GM19023 (cell line): Measurements from ENCODE around the gene EPN3.

Experiments used
- ATAC-seq: cut with Tn5 transposase; IDR thresholded peaks from one replicate; pipeline ENCODE4 v1.9.1; 2021; ENCODE audit warnings: mild to moderate bottlenecking, moderate library complexity; ENCODE audit not compliant: unreplicated experiment

EPN3 gene

DNA sequence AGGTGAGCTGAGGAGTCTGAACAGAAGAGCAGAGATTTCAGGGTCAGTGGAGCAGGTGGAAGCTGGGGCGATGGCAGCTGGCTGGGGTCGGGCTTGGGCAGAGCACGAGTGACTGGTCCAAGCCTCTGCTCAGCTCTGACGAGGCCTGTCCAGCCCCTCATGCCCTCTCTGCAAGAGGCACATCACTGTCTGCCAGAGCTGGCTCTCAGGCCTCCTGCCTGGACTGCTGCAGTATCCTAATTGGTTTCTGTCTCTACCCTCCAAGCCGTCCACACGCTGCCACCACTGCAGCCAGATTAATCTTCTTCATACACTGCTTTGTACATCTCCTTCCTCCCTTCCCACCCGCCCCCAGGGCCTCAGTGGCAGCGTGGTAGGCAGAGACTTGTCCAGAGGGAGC, 53.4 kb downstream of the EPN3 start:
- no peak for ATAC-seq

DNA sequence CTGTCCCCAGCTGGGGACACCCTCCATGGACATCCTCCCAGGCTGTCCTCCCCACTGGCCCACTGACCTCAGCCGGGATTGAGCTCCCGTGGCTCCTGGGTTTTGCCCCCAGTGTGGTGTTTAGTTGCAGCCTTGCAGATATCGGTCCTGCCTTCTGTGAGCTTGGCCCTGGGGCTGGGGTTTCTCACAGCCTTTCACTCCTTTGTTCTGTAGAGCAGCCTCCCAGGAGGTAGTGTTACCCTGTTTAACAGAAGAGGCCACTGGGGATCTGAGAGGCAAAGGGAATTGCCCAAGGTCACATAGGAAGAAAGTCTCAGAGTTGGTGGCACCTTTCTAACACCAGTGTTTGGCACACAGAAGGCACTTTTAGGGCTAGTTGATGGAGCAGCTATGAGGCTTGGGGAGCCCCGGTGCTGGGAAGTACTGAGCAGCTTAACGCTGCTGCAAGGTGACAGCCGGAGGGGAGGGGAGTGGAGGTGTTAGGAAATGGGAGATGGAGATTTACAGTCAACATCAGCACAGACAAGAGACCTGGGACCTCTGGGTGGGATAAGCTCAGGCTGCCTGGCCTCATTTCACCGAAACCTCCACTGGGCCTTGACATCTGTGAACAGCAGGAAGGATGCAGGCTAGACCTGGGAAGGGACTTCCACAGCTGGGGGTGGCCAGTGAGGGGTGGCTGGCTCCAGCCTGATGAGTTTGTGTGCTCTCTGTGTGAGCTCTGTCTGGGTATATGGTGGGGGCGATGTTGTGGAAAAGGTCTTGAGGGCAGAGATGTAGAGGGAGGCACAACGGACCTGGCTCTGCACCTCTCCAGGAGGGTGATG, 54.1 kb downstream of the EPN3 start:
- no peak for ATAC-seq

DNA sequence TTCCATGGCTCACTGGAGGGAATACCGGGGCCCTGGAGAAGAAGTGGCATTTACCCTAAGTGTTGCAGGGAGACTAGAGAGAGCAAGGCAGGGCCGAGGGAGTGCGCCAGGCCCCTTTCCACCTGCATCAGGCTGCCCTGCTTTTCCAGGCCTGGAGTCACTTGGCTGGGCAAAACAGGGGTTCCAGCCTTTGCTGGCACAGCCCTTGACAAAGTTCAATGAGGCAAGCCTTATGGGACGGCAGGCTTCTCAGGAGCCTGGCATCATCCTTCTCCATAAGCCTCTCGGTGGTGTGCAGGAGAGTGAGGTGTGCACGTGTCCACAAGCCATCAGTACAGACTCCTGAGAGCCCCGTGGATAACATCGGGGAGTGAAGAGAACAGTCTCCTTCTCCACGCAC, 55.0 kb downstream of the EPN3 start:
- ATAC-seq = no peak

DNA sequence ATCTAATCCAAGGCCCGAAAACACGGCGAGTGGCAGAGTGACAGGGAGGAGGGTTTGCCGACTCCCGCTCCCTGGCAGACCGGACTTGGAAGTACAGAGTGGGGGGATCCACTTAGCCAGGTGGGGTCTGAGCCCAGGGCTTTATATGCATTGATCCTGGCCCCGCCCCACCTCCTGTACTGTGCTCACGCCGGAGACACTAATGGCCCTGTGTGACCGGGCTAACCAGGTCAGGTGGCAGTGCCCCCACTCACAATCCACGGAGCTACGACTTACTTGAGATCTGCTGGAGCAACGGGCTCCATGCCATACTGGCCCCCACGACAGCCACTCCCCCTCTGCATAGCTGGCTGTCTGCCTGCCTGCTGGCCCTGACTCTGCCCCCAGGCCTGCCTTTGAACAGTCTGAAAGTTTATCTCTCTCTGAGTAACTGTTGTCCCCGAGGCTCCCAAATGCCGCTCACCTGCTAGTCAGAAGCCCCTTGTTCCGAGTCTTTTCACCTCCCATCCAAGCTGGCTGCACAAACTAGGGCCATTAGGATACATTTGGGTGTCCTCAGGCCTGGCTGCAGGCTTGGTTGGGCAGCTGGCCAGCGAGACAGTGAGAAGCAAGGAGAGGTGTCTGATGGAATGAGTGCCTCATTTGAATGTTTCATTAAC, 56.0 kb downstream of the EPN3 start:
- no peak for ATAC-seq

DNA sequence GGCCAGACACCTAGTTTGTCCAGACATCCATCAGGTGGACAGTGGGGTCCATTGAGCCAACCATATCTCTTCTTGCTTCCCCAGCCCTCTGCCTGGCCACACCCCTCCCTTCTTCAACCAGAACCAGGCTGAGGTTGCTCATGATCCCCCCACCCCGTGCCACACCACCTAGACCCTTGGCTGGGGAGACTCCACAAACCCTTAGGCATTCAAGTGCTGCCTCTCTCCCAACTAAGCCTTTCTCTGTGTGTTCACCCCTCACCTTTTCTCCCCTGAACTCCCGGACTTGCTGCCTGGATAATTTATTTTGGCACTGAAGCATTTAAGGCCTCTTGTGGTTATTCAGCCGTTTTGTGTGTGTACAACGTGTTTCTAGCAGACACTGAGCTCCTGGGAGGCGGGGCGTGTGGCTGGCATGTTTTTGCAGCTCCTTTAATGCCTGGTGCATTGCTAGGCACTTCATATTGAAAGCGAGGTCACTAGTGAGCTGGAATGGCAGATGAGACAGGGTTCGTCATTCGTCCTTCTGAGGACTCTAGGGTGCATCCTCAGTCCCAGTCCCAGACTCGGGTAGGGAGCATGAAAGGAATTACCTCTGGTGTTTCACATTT, 56.7 kb downstream of the EPN3 start:
- ATAC-seq = no peak

DNA sequence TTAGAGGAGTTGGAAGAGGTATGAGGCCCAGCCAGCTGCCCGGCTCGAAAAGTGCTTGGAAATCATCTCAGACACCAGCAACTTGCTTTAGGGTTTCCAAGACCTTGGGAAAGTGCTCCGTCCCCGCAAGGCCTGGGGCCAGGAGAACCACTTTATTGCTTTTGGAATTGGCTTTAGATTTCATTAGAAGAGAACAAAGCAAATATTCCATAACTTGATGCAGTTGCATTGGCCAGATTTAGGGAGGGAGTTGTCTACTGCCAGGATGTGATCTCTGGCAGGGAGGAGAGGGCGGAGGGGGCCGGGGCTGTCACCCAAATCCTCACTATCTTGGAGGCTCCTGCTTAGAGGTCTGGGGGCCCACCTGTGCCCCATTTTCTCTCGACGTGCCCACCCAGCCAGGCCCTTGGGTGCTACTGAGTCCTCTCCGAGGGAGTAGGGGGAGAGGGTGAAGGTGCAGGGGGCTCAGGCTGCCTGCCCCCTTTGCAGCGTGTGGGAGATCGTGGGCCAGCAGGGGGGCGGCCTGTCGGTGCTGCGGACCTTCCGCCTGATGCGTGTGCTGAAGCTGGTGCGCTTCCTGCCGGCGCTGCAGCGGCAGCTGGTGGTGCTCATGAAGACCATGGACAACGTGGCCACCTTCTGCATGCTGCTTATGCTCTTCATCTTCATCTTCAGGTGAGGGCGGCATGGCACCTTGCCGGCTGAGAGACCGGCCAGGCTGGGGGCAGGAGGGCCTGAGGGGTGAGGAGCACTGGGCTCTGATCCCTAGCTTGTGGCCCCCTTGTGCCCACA, 58.6 kb downstream of the EPN3 start:
- ATAC-seq = no peak

DNA sequence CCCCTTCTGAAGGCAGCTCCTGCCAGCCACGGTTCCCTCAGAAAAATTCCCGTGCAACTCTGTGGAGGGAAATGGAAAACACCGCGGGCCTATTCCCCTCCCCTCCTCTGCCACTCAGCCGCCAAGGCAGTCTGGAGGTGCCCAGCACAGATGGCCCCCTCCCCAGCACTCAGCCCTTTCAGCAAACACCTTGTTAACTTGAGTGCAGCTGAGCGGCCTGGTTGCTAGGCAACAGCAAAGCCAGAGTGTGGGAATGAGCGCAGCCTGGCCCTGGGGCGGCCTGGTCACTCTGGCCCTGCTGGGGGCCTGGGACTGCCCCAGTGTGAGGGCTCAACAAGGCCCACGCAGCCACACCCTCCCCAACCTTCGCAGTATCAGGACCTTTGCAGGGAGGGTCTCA, 60.8 kb downstream of the EPN3 start:
- no peak for ATAC-seq
